Neural cell (in vitro differentiated cells): ENCODE results near the gene LAG3. TPM values are rescaled to one million over a fixed set of nuclear protein-coding genes. Genes with fewer than 3 reads are reported as not detected.

ENCODE experiments used
- H2AFZ ChIP-seq: fragments of 200-600, 300-800 bp; sonication (generic), shearing (Covaris generic); 2 replicates; pipeline ENCODE4 v1.6.0; 2014; ENCODE audit warnings: low read depth, mild to moderate bottlenecking, antibody characterized with exemption, low read length, moderate library complexity
- H3F3A ChIP-seq: fragments of 200-600 bp; shearing (Covaris generic); 2 replicates; pipeline ENCODE4 v1.6.1; 2016; ENCODE audit warnings: mild to moderate bottlenecking, moderate library complexity, mixed read lengths, antibody characterized with exemption, low read length; ENCODE audit not compliant: insufficient read depth, poor library complexity, severe bottlenecking
- H3K27ac ChIP-seq: fragments of 200-600, 300-800 bp; sonication (generic), shearing (Covaris generic); 2 replicates; pipeline ENCODE4 v1.5.1; 2014; ENCODE audit warnings: mild to moderate bottlenecking, low read length, moderate library complexity
- H3K27me3 ChIP-seq: fragments of 300-800, 200-600 bp; sonication (generic), shearing (Covaris generic); 2 replicates; pipeline ENCODE4 v1.6.0; 2014; ENCODE audit warnings: mild to moderate bottlenecking, low read depth, low read length, moderate library complexity; ENCODE audit not compliant: insufficient read depth
- H3K36me3 ChIP-seq: fragments of 300-800, 200-600 bp; sonication (generic), shearing (Covaris generic); 2 replicates; pipeline ENCODE4 v1.5.1; 2014; ENCODE audit warnings: mild to moderate bottlenecking, antibody characterized with exemption, low read length, moderate library complexity; ENCODE audit not compliant: insufficient read depth
- H3K4me2 ChIP-seq: fragments of 300-800, 200-600 bp; sonication (generic), shearing (Covaris generic); 2 replicates; pipeline ENCODE4 v1.6.0; 2014; ENCODE audit warnings: mild to moderate bottlenecking, low read length
- H3K4me3 ChIP-seq: fragments of 300-800, 200-600 bp; sonication (generic), shearing (Covaris generic); 2 replicates; pipeline ENCODE4 v1.5.1; 2014; ENCODE audit warnings: mild to moderate bottlenecking, low read length, moderate library complexity
- H3K79me2 ChIP-seq: fragments of 200-600 bp; shearing (Covaris generic); replicated peaks from 2 replicates; pipeline ENCODE4 v1.6.0; 2014; ENCODE audit warnings: mild to moderate bottlenecking, low read length, moderate library complexity; ENCODE audit not compliant: insufficient read depth
- H3K9ac ChIP-seq: fragments of 300-800, 200-600 bp; sonication (generic), shearing (Covaris generic); 2 replicates; pipeline ENCODE4 v1.6.1; 2016; ENCODE audit warnings: mild to moderate bottlenecking, low read length, mixed read lengths
- H3K9me2 ChIP-seq: fragments of 200-600 bp; shearing (Covaris generic); 2 replicates; pipeline ENCODE4 v1.6.1; 2016; ENCODE audit warnings: mild to moderate bottlenecking, low read length, mixed read lengths; ENCODE audit not compliant: insufficient read depth
- H3K9me3 ChIP-seq: fragments of 200-600, 300-800 bp; sonication (generic), shearing (Covaris generic); 2 replicates; pipeline ENCODE4 v1.6.1; 2016; ENCODE audit warnings: mild to moderate bottlenecking, mixed run types, low read length, moderate library complexity, mixed read lengths
- H4K20me1 ChIP-seq: fragments of 200-600 bp; shearing (Covaris generic); 2 replicates; pipeline ENCODE4 v1.6.1; 2016; ENCODE audit warnings: mild to moderate bottlenecking, mixed run types; ENCODE audit not compliant: insufficient read depth
- EP300 ChIP-seq: fragments of 450-650 bp; conservative IDR thresholded peaks from 2 replicates; pipeline ENCODE4 v1.6.1; 2014; ENCODE audit warnings: antibody characterized with exemption, mild to moderate bottlenecking, moderate library complexity; ENCODE audit not compliant: poor library complexity, severe bottlenecking
- EZH2 ChIP-seq: fragments of 200-600, 300-800 bp; shearing (Covaris generic), sonication (generic); IDR thresholded peaks from 2 replicates; pipeline ENCODE4 v1.6.1; 2014; ENCODE audit warnings: antibody characterized with exemption, low read length, borderline replicate concordance, mild to moderate bottlenecking; ENCODE audit not compliant: insufficient read depth, poor library complexity, severe bottlenecking
- MXI1 ChIP-seq: fragments of 450-650 bp; conservative IDR thresholded peaks from 2 replicates; pipeline ENCODE4 v1.6.1; 2014; ENCODE audit warnings: antibody characterized with exemption, mild to moderate bottlenecking; ENCODE audit not compliant: poor library complexity, severe bottlenecking
- POLR2AphosphoS5 ChIP-seq: IDR thresholded peaks from 2 replicates; pipeline ENCODE4 v1.6.1; 2012
- RAD21 ChIP-seq: fragments of 450-650 bp; conservative IDR thresholded peaks from 2 replicates; pipeline ENCODE4 v1.6.1; 2014; ENCODE audit warnings: antibody characterized with exemption, mild to moderate bottlenecking, moderate library complexity
- SMC3 ChIP-seq: fragments of 450-650 bp; conservative IDR thresholded peaks from 2 replicates; pipeline ENCODE4 v1.6.1; 2014; ENCODE audit warnings: antibody characterized with exemption, mild to moderate bottlenecking, moderate library complexity; ENCODE audit not compliant: poor library complexity
- TAF1 ChIP-seq: IDR thresholded peaks from 2 replicates; pipeline ENCODE4 v1.6.1; 2012; ENCODE audit warnings: low read depth
- polyA plus RNA-seq: library from polyadenylated mRNA; depleted of rRNA; stranded (reverse); fragments of >200 nt; gene quantifications from 2 replicates; pipeline ENCODE4 v1.2.3, GENCODE V29; 2014
- TF ChIP-seq, protein P1 (sequence below): fragments of 450-650 bp; IDR thresholded peaks from 2 replicates; pipeline ENCODE4 v1.5.1; 2014; ENCODE audit warnings: antibody characterized with exemption, mild to moderate bottlenecking, moderate library complexity; ENCODE audit not compliant: poor library complexity, severe bottlenecking
- TF ChIP-seq, protein P2 (sequence below): IDR thresholded peaks from 2 replicates; pipeline ENCODE4 v1.6.1; 2012; ENCODE audit warnings: borderline replicate concordance

Gene LAG3
- polyA plus RNA-seq, 1 donor from 2014 or later, result 1.4 TPM

DNA sequence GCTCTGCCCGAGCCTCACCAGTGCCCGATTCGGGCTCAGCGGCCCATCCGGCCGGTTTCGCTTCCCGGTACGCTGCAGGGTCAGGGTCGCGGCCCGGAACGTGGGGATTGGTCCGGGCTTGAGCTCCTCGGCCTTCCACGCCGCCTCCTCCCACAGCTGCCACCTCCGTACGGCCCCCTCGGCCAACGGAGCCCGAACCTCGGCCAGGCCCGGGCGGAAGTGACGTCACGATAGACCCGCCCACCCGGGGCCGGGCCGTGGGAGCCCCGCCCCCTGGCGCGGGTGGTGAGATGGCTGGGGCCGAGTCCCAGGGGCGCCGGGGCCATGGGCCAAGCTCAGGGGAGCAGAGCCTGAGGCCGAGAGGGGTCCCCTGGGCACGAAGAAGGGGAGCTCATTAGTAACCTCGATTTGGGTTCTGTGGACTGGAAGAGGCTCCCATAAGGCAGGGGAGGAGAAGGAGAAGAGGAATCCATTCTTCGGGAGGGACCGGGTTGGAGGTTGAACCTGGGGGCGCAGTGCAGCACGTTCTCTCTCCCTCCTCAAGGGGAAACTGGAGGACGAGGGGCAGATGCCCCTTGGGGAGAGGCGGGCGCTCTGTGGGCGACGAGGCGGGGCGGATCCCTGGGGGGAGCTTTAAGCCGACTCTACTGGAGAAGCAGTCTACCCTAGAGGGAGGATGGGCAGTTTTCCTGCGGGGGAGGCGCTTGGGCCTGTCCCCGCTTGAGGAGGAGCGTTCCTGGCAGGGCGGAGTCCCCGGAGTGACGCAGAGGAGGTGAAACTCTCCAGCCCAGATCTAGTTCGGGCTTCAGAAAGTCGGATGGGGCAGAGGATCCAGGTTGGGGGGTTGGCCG is 19.2 kb upstream of the LAG3 start, which contains the start of gene MLF2:
Gene MLF2, minus strand, starts transcription at position 221 of the 851 bp plus-strand sequence. CDS start 807 bp downstream, outside the sequence.
- H3K4me3 ChIP-seq, result peak within 1 kb of the TSS; percentile 99
- H3K4me2 ChIP-seq, result peak within 1 kb of the TSS; percentile 97
- H4K20me1 ChIP-seq, result no peaks in the 10 kb centered on the region
- H3F3A ChIP-seq, result no peaks in the 10 kb centered on the region
- peak within 1 kb of the TSS; percentile 100 for H3K27ac ChIP-seq
- no peaks in the 10 kb centered on the region for H3K9me2 ChIP-seq
- H3K79me2 ChIP-seq, result peaks cover 20% of the 10 kb centered on the region
- H2AFZ ChIP-seq, result peak within 1 kb of the TSS; percentile 77
- no peaks in the 10 kb centered on the region for H3K27me3 ChIP-seq
- peak within 1 kb of the TSS; percentile 100 for H3K9ac ChIP-seq
- no peak for TF ChIP-seq TAF1
- TF ChIP-seq POLR2AphosphoS5, result peak; percentile 96
- no peak for TF ChIP-seq RAD21
- peak; percentile 62 for TF ChIP-seq MXI1
- TF ChIP-seq SMC3, result no peak
- TF ChIP-seq, protein P1, sequence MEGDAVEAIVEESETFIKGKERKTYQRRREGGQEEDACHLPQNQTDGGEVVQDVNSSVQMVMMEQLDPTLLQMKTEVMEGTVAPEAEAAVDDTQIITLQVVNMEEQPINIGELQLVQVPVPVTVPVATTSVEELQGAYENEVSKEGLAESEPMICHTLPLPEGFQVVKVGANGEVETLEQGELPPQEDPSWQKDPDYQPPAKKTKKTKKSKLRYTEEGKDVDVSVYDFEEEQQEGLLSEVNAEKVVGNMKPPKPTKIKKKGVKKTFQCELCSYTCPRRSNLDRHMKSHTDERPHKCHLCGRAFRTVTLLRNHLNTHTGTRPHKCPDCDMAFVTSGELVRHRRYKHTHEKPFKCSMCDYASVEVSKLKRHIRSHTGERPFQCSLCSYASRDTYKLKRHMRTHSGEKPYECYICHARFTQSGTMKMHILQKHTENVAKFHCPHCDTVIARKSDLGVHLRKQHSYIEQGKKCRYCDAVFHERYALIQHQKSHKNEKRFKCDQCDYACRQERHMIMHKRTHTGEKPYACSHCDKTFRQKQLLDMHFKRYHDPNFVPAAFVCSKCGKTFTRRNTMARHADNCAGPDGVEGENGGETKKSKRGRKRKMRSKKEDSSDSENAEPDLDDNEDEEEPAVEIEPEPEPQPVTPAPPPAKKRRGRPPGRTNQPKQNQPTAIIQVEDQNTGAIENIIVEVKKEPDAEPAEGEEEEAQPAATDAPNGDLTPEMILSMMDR, result peak; percentile 99
- TF ChIP-seq EP300, result peak; percentile 38
- TF ChIP-seq, protein P2, sequence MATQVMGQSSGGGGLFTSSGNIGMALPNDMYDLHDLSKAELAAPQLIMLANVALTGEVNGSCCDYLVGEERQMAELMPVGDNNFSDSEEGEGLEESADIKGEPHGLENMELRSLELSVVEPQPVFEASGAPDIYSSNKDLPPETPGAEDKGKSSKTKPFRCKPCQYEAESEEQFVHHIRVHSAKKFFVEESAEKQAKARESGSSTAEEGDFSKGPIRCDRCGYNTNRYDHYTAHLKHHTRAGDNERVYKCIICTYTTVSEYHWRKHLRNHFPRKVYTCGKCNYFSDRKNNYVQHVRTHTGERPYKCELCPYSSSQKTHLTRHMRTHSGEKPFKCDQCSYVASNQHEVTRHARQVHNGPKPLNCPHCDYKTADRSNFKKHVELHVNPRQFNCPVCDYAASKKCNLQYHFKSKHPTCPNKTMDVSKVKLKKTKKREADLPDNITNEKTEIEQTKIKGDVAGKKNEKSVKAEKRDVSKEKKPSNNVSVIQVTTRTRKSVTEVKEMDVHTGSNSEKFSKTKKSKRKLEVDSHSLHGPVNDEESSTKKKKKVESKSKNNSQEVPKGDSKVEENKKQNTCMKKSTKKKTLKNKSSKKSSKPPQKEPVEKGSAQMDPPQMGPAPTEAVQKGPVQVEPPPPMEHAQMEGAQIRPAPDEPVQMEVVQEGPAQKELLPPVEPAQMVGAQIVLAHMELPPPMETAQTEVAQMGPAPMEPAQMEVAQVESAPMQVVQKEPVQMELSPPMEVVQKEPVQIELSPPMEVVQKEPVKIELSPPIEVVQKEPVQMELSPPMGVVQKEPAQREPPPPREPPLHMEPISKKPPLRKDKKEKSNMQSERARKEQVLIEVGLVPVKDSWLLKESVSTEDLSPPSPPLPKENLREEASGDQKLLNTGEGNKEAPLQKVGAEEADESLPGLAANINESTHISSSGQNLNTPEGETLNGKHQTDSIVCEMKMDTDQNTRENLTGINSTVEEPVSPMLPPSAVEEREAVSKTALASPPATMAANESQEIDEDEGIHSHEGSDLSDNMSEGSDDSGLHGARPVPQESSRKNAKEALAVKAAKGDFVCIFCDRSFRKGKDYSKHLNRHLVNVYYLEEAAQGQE, result peak; percentile 87
- TF ChIP-seq EZH2, result no peak
- no peaks in the 10 kb centered on the region for H3K9me3 ChIP-seq
- H3K36me3 ChIP-seq, result no peaks in the 10 kb centered on the region

DNA sequence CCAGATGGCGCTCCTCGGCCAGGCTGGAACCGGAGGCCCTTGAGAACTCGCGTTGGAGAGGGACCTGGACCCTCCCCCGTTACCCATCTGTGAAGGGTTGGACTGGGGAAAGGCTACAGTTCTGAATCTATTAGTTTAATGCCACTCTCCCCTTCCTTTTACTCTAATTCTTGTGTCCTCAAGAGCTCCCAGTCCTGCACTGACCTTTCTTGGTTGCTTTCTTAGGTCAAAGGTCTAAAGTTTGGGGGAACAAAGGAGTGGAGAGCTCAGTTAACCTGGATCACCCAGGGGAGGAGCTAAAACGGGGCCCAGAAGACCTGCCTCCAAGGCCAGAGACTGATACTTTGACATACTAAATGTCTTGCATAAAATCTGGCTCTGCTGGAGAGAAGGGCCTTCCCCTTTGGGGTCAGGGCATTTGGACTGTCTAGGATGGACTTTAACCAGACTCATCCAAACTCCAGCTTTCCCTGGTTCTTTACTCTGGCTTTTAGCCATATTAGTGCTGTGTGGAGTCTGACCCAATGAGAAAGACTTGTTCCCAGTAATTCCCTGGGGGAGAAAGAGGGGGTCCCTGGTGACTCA is 18.5 kb upstream of the LAG3 start:
- Histone ChIP-seq H2AFZ (no peak overlapping the region), H3F3A (no peaks in the 10 kb centered on the region), H3K4me2 (peak overlapping the region; percentile 53), H3K79me2 (peaks cover 20% of the 10 kb centered on the region), H4K20me1 (no peaks in the 10 kb centered on the region), H3K27me3 (no peaks in the 10 kb centered on the region), H3K36me3 (no peaks in the 10 kb centered on the region), H3K9ac (peak overlapping the region; percentile 100), H3K9me2 (no peaks in the 10 kb centered on the region), H3K4me3 (peak overlapping the region; percentile 99), H3K27ac (peak overlapping the region; percentile 100), H3K9me3 (no peaks in the 10 kb centered on the region)
- TF ChIP-seq MXI1 (no peak), SMC3 (peak; percentile 99), RAD21 (peak; percentile 99), TAF1 (no peak), EP300 (no peak), EZH2 (no peak)
- TF ChIP-seq, protein P1, result no peak
- TF ChIP-seq, protein P2, result no peak
